Mesenchymal stem cell (in vitro differentiated cells and primary cell): ENCODE measurements around the gene KASH5.

Source experiments
- DNase-seq: peaks from one replicate; pipeline ENCODE4 v3.0.0-alpha.2; 2013
- H2AFZ ChIP-seq: one replicate; pipeline ENCODE4 v1.6.1; 2013; ENCODE audit warnings: low read depth, mild to moderate bottlenecking, control low read depth, inconsistent platforms, low read length, moderate library complexity
- H2AK5ac ChIP-seq: 2 replicates; pipeline ENCODE4 v1.6.1; 2013; ENCODE audit warnings: low read length, moderate library complexity, mild to moderate bottlenecking, inconsistent platforms; ENCODE audit not compliant: severe bottlenecking
- H2BK120ac ChIP-seq: one replicate; pipeline ENCODE4 v1.6.1; 2013; ENCODE audit warnings: low read depth, mild to moderate bottlenecking, inconsistent platforms, low read length, moderate library complexity
- H2BK12ac ChIP-seq, 2 experiments: one replicate each; pipeline ENCODE4 v1.6.1; 2013; ENCODE audit warnings: inconsistent platforms in 2 of 2, low read length in 2 of 2, mild to moderate bottlenecking in 2 of 2, moderate library complexity in 2 of 2, control low read depth in 1 of 2
- H2BK15ac ChIP-seq: one replicate; pipeline ENCODE4 v1.6.1; 2013; ENCODE audit warnings: mild to moderate bottlenecking, low read depth, inconsistent platforms; ENCODE audit not compliant: poor library complexity, severe bottlenecking
- H2BK5ac ChIP-seq: 2 replicates; pipeline ENCODE4 v1.6.1; 2013; ENCODE audit warnings: low read depth, mild to moderate bottlenecking, low read length, control low read depth, inconsistent platforms; ENCODE audit not compliant: poor library complexity, severe bottlenecking
- H3K14ac ChIP-seq, 2 experiments: one replicate each; pipeline ENCODE4 v1.6.1; 2013; ENCODE audit warnings: inconsistent platforms in 2 of 2, low read length in 2 of 2, control low read depth in 1 of 2, mild to moderate bottlenecking in 1 of 2, moderate library complexity in 1 of 2
- H3K18ac ChIP-seq, 2 experiments: one replicate each; pipeline ENCODE4 v1.6.1; 2013; ENCODE audit warnings: inconsistent platforms in 2 of 2, low read length in 2 of 2, control low read depth in 1 of 2, low read depth in 1 of 2, mild to moderate bottlenecking in 1 of 2
- H3K23ac ChIP-seq, 2 experiments: one replicate each; pipeline ENCODE4 v1.6.1; 2013; ENCODE audit warnings: inconsistent platforms in 2 of 2, low read length in 2 of 2, mild to moderate bottlenecking in 2 of 2, moderate library complexity in 2 of 2, control low read depth in 1 of 2
- H3K27ac ChIP-seq: 2 replicates; pipeline ENCODE4 v1.5.1; 2013; ENCODE audit warnings: mild to moderate bottlenecking, moderate library complexity, low read length, control low read depth, inconsistent platforms; ENCODE audit not compliant: poor library complexity, severe bottlenecking
- H3K27me3 ChIP-seq, 2 experiments: 2 replicates each; pipeline versions ENCODE4 v1.6.1 to v1.7.0; 2013; ENCODE audit warnings: low read length in 2 of 2, mild to moderate bottlenecking in 2 of 2, moderate library complexity in 2 of 2, control low read depth in 1 of 2, inconsistent platforms in 1 of 2; ENCODE audit not compliant: control insufficient read depth in 1 of 2, insufficient read depth in 1 of 2
- H3K36me3 ChIP-seq, 2 experiments: 2 replicates each; pipeline versions ENCODE4 v1.6.1 to v1.7.0; 2013; ENCODE audit warnings: low read length in 2 of 2, control low read depth in 1 of 2, inconsistent platforms in 1 of 2, low read depth in 1 of 2, mild to moderate bottlenecking in 1 of 2; ENCODE audit not compliant: insufficient read depth in 2 of 2, control insufficient read depth in 1 of 2
- H3K4ac ChIP-seq, 2 experiments: one replicate each; pipeline ENCODE4 v1.6.1; 2013; ENCODE audit warnings: inconsistent platforms in 2 of 2, low read length in 2 of 2, mild to moderate bottlenecking in 2 of 2, moderate library complexity in 2 of 2, control low read depth in 1 of 2, low read depth in 1 of 2
- H3K4me1 ChIP-seq: 2 replicates; pipeline ENCODE4 v1.6.1; 2013; ENCODE audit warnings: low read depth, low read length, control low read depth; ENCODE audit not compliant: control insufficient read depth, insufficient read depth
- H3K4me2 ChIP-seq: 2 replicates; pipeline ENCODE4 v1.6.1; 2013; ENCODE audit warnings: low read length, mild to moderate bottlenecking, inconsistent platforms; ENCODE audit not compliant: poor library complexity, severe bottlenecking
- H3K4me3 ChIP-seq, 2 experiments: 2 replicates each; pipeline versions ENCODE4 v1.5.1 to v1.7.0; 2013; ENCODE audit warnings: low read length in 2 of 2, mild to moderate bottlenecking in 2 of 2, control low read depth in 1 of 2, low read depth in 1 of 2; ENCODE audit not compliant: insufficient read depth in 1 of 2
- H3K79me1 ChIP-seq: replicated peaks from 2 replicates; pipeline ENCODE4 v1.6.1; 2013; ENCODE audit warnings: mild to moderate bottlenecking, control low read depth, low read length, inconsistent platforms; ENCODE audit not compliant: poor library complexity, severe bottlenecking
- H3K9ac ChIP-seq: 2 replicates; pipeline ENCODE4 v1.7.0; 2013; ENCODE audit warnings: mild to moderate bottlenecking, low read length, moderate library complexity
- H3K9me3 ChIP-seq: 2 replicates; pipeline ENCODE4 v1.7.0; 2013; ENCODE audit warnings: mild to moderate bottlenecking, low read length; ENCODE audit not compliant: control insufficient read depth
- H4K8ac ChIP-seq: one replicate; pipeline ENCODE4 v1.6.1; 2013; ENCODE audit warnings: inconsistent platforms, mild to moderate bottlenecking, low read length, moderate library complexity
- H4K91ac ChIP-seq: one replicate; pipeline ENCODE4 v1.6.1; 2013; ENCODE audit warnings: mild to moderate bottlenecking, low read length, inconsistent platforms
- WGBS: methylation state at CpG from one replicate; pipeline ENCODE4 v1.1.7; 2013; ENCODE audit warnings: mixed read lengths; 5-methylcytosine and 5-hydroxymethylcytosine counted together

KASH5 gene

GRCh38 chr19:49349567-49349966 is 38.5 kb upstream of the KASH5 start:
- peaks cover 49 to 93% of the 10 kb centered on the region in 2 experiments for H3K36me3 ChIP-seq
- peaks cover 57% of the 10 kb centered on the region for H3K79me1 ChIP-seq
- H4K91ac ChIP-seq: no peak overlapping the region
- no peak overlapping the region for H3K4me3 ChIP-seq
- no peaks in the 10 kb centered on the region for H3K27me3 ChIP-seq
- no peak overlapping the region for H3K18ac ChIP-seq
- H3K4ac ChIP-seq: no peak overlapping the region
- H2BK5ac ChIP-seq: no peak overlapping the region
- H3K14ac ChIP-seq: no peak overlapping the region
- H3K9me3 ChIP-seq: no peaks in the 10 kb centered on the region
- H3K9ac ChIP-seq: no peak overlapping the region
- H3K23ac ChIP-seq: no peak overlapping the region
- no peak overlapping the region for H2AK5ac ChIP-seq
- H3K27ac ChIP-seq: no peak overlapping the region
- no peak overlapping the region for H2BK12ac ChIP-seq
- H2AFZ ChIP-seq: no peak overlapping the region
- 97% methylated on average over 1 of the region's 2 CpGs for WGBS
- H2BK120ac ChIP-seq: no peak overlapping the region
- no peak overlapping the region for H2BK15ac ChIP-seq
- no peak overlapping the region for H3K4me2 ChIP-seq
- H4K8ac ChIP-seq: no peak overlapping the region
- H3K4me1 ChIP-seq: no peaks in the 10 kb centered on the region
- no peak for DNase-seq

GRCh38 chr19:49355909-49356353 is 32.1 kb upstream of the KASH5 start:
- Histone ChIP-seq H2AFZ (no peak overlapping the region), H3K14ac (no peak overlapping the region), H3K9me3 (no peaks in the 10 kb centered on the region), H3K4ac (no peak overlapping the region), H2BK120ac (no peak overlapping the region), H3K36me3 (peaks cover 39 to 86% of the 10 kb centered on the region in 2 experiments), H3K9ac (no peak overlapping the region), H3K23ac (no peak overlapping the region), H3K4me3 (no peak overlapping the region), H3K27ac (no peak overlapping the region), H4K91ac (no peak overlapping the region), H2AK5ac (no peak overlapping the region), H3K79me1 (peaks cover 47% of the 10 kb centered on the region), H2BK12ac (no peak overlapping the region), H3K18ac (no peak overlapping the region), H3K4me2 (no peak overlapping the region), H3K27me3 (no peaks in the 10 kb centered on the region), H3K4me1 (peaks cover 24% of the 10 kb centered on the region), H4K8ac (no peak overlapping the region), H2BK15ac (no peak overlapping the region), H2BK5ac (no peak overlapping the region)
- DNase-seq: no peak
- 93% methylated on average over 7 of the region's 12 CpGs for WGBS

GRCh38 chr19:49356382-49356781 is 31.7 kb upstream of the KASH5 start:
- H3K4ac ChIP-seq: no peak overlapping the region

GRCh38 chr19:49357186-49357585 is 30.9 kb upstream of the KASH5 start:
- WGBS: 96% methylated on average over 9 of the region's 9 CpGs
- H3K14ac ChIP-seq: no peak overlapping the region
- no peak overlapping the region for H3K27ac ChIP-seq
- H3K4me2 ChIP-seq: no peak overlapping the region
- H3K18ac ChIP-seq: no peak overlapping the region
- H3K36me3 ChIP-seq: peaks cover 32 to 75% of the 10 kb centered on the region in 2 experiments
- H3K4me1 ChIP-seq: peaks cover 24% of the 10 kb centered on the region
- no peak overlapping the region for H3K4me3 ChIP-seq
- H2AFZ ChIP-seq: no peak overlapping the region
- peaks cover 41% of the 10 kb centered on the region for H3K79me1 ChIP-seq
- H2BK15ac ChIP-seq: no peak overlapping the region
- no peaks in the 10 kb centered on the region for H3K9me3 ChIP-seq
- no peak overlapping the region for H3K23ac ChIP-seq
- DNase-seq: no peak
- no peak overlapping the region for H4K8ac ChIP-seq
- H3K4ac ChIP-seq: no peak overlapping the region
- no peak overlapping the region for H2BK12ac ChIP-seq
- H4K91ac ChIP-seq: no peak overlapping the region
- no peak overlapping the region for H2BK5ac ChIP-seq
- H3K9ac ChIP-seq: no peak overlapping the region
- no peak overlapping the region for H2AK5ac ChIP-seq
- no peaks in the 10 kb centered on the region for H3K27me3 ChIP-seq
- H2BK120ac ChIP-seq: no peak overlapping the region

More at GRCh38 chr19:49356382-49356781, 31.7 kb upstream of the KASH5 start:
- peaks cover 24% of the 10 kb centered on the region for H3K4me1 ChIP-seq
- no peaks in the 10 kb centered on the region for H3K27me3 ChIP-seq
- no peak overlapping the region for H3K23ac ChIP-seq
- peak overlapping the region in 1 of 2 experiments; percentile 44 for H3K18ac ChIP-seq
- H3K9me3 ChIP-seq: no peaks in the 10 kb centered on the region
- no peak overlapping the region for H2AFZ ChIP-seq
- H3K27ac ChIP-seq: no peak overlapping the region
- H3K79me1 ChIP-seq: peaks cover 44% of the 10 kb centered on the region
- no peak overlapping the region for H2BK15ac ChIP-seq
- no peak overlapping the region for H2BK120ac ChIP-seq
- no peak overlapping the region for H4K8ac ChIP-seq
- no peak overlapping the region for H2BK5ac ChIP-seq
- peak overlapping the region in 1 of 2 experiments; percentile 42 for H3K14ac ChIP-seq
- no peak for DNase-seq
- 70% methylated on average over 4 of the region's 7 CpGs for WGBS
- no peak overlapping the region for H3K4me3 ChIP-seq
- H3K36me3 ChIP-seq: peaks cover 34 to 81% of the 10 kb centered on the region in 2 experiments
- no peak overlapping the region for H3K4me2 ChIP-seq
- peak overlapping the region; percentile 20 for H4K91ac ChIP-seq
- no peak overlapping the region for H3K9ac ChIP-seq
- H2BK12ac ChIP-seq: no peak overlapping the region
- H2AK5ac ChIP-seq: no peak overlapping the region
